Activated T-cell treated with anti-CD3 and anti-CD28 coated beads for 1 hour (primary cell): ENCODE data around the gene KIF6.

Experiments
- DNase-seq: peaks from one replicate; pipeline ENCODE4 v3.0.0-alpha.2; 2020; ENCODE audit warnings: low read depth

The KIF6 gene

DNA sequence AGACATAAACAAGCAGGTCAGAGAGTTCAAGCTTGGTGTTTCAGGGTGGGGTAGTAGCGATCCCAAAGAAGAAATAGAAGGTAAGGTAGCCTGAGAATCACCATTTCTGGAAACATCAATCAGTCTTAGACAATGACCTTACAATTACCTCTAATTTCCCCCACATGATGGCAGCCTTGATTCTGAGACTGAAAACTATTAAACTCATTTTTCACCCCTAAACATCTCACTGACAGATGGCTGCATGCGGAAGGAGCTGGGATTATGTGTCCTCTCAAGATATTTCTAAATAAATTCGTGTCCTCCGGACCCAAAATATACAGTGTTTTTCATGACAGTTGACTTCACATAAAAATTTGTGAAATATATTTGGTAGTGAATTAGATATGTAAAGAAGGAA, 61.0 kb downstream of the KIF6 start:
- DNase-seq = no peak

- no peak for DNase-seq
Measured at GRCh38 chr6:39657355-39658135, 67.7 kb downstream of the KIF6 start.

- DNase-seq = no peak
Measured at GRCh38 chr6:39654121-39654520, 71.1 kb downstream of the KIF6 start.

- no peak for DNase-seq
Measured at GRCh38 chr6:39653612-39654011, 71.6 kb downstream of the KIF6 start.

DNA sequence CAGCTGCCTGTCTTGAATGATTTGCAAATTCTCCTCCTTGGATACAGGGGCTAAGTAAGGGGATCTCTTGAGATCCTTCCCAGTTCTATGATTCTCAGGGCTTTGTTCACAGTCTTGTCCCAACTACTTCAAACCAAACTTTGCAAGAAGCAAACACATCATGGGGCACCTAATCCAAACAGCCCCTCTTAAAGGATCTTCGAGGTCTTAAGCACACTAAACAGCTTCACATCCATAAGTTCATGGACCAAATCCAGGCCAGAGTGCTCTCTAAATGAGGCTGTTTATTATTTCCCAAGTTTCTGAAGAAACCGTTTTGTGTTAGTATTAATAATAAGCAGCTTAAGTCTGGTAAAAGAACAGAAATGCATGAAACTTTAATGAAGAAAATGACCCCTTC, 75.2 kb downstream of the KIF6 start:
- no peak for DNase-seq

DNA sequence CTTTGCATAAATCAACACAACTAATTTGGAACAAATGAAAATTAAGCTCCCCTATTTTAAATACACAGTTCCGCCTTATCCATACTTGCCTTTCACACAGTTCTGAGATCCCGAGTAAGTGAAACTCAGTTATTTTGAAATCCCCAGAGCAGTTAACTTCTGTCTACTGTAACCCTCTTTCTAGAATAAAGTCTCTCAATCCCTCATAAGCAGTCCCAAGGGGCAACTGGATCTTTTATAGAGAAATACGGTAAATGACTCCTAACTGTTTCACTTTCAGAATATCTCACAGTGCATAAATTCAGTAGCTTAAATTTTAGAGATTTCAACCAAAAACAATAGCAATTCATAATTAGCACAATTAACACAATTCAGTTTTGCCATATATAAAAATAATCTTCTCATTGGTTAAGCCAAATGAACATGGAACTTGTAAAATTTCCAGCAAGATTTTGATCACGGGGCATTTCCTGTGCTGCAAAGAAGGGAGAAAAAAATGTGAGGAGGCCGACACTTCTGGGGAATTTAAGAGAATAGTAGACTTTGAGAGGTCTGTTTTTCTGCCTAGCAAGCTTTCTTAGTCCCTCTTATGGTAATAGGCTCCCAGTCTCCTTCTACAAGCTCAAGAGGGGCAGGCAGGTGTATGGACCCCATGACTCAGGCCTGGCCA, 78.3 kb downstream of the KIF6 start:
- DNase-seq = no peak

GRCh38 chr6:39642270-39642669, 82.9 kb downstream of the KIF6 start:
- DNase-seq = no peak

DNA sequence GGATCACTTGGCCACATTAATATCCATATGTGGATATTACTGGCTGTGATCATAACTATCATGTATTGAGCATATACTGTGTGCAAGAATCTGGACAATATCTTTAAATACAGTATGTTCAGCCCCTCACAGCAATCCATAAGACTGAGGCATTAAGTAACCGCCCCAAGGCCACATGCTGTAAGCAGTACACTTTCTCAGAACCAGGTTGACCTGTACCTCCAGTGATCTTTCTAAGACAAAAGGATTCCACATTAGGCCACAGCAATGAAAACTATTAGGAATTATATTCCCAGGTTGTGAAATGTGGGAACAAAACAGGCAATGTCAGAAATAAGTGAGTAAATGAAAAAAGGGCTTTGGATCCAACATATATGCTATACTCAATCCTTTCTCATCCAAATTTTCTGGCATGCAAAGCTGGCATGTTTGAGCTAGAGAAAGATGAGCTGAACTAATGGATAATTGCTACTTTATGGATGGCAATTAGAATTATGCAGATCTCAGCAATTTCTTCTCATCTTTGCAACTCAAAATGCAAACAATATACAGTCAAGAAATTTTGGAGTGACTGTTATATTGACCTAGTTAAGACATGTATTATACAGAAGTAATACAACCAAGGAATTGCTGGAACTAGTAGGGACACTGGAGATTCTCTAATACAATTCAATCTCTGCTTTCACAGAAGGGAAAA, 86.9 kb downstream of the KIF6 start:
- no peak for DNase-seq

GRCh38 chr6:39634646-39635341, 90.4 kb downstream of the KIF6 start:
- DNase-seq = no peak

DNA sequence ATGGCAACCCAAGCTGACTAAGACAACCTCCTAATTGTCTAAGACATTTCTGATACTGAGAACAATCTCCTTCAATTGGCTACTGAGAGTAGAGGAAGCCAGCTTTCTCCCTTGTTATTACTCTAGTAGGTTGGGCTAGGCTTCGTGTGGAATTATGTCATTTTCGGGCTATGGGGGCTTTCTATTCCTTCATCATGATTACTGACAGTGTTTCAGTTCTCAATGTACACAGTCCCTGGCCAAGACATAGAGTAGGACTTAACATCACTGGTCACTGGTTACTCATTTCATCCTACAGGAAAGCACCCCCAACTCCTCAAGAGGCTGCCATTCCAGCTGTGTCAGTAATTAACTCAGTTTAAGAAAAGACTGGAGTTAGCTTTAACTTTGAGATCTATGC, 100.0 kb downstream of the KIF6 start:
- DNase-seq = no peak

GRCh38 chr6:39623750-39624149, 101.5 kb downstream of the KIF6 start:
- DNase-seq = no peak

GRCh38 chr6:39617520-39617919, 107.7 kb downstream of the KIF6 start:
- DNase-seq = no peak

DNA sequence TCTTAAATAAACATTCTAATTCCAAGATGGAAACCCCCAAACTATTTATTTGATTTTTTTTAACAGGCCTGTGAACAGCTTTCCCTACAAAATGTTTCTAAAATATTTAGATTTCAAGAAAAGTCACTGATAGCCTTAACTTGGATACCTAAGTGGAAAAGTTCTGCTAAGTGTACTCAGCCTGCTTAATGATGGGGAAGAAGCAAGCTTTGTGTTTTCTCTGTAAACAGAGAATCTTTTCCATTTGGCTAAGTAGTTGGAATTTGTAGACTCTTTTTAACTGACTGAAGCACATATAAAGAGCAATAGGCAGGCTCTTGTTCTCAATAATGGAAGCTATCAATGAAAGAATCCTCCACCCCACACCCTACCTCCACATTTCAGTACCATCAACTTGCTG, 108.2 kb downstream of the KIF6 start:
- no peak for DNase-seq

GRCh38 chr6:39615622-39616021, 109.6 kb downstream of the KIF6 start:
- DNase-seq = no peak

- DNase-seq = no peak
Measured at GRCh38 chr6:39614393-39614950, 110.7 kb downstream of the KIF6 start.

DNA sequence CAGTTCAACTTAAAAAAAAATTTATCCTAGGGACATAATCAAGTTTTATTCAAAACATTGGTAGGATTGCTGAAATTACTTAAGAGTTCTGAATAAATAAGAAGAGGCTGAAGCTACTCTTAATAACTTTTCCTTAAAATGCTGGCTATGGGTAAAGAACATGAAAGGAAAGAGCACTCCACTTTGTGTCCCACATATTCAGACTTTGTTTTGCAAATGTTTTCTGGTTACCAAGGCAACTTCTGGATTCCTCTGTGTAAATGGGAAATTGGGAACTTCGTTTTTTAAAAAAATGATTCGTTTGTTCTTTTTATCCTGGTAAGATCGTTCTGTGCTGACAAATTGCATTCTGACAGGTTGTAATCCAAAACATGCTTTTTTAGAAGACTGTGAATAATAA, 115.0 kb downstream of the KIF6 start:
- DNase-seq = no peak

GRCh38 chr6:39608652-39609345, 116.4 kb downstream of the KIF6 start:
- no peak for DNase-seq

- no peak for DNase-seq
Measured at GRCh38 chr6:39602601-39603519, 122.3 kb downstream of the KIF6 start.

- no peak for DNase-seq
Measured at GRCh38 chr6:39599973-39600372, 125.2 kb downstream of the KIF6 start.

GRCh38 chr6:39599341-39599740, 125.9 kb downstream of the KIF6 start:
- no peak for DNase-seq

- no peak for DNase-seq
Measured at GRCh38 chr6:39594285-39594684, 130.9 kb downstream of the KIF6 start.
